ENCODE measurements around the gene HCRTR1. TPM values are rescaled to one million over a fixed set of nuclear protein-coding genes. Genes with fewer than 3 reads are reported as not detected.

Gene HCRTR1
- total RNA-seq, 1 experiment from 2014 or later, result not detected

DNA sequence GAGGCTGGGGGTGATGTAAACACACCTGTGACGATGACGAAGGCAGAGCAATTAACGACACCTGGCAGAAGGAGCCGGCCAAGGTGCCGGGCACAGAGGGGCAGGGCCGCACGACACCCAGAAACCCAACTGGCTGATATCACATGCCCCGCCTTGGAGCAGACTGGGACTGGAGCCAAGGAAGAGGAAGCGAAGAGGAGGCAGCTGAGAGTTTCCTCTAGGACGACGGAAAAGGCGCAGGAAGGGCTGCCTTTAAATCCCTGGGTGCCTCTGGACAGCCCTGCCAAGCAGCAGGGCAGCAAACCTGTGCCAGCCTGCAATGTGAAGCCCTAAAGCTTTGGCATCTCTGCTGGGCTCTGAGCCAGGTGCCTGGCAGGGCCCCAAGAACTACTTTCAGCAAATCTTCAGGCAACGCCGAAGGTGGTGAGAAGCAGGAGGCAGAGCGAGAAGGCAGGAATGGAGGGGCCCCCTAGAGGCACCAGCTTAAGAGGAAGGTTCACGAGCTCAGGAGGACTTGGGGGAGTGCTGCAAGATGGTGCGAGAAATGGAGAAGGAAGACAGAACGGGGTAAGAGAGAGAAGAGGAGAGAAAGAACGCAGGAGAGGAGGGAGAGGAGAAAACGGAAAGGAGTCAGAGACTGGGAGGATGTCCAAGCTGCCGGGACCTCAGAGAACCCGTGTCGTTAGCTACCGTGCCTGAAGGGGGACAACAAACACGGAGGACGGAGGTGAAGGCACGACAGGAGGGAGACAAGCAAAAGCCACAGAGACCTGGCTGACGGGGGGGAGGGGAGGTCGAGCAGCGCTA lies 52.5 kb downstream of the HCRTR1 start:
- DNase-seq (ENCODE audit: low read depth, low spot score), result no peak
- in situ Hi-C loops (cut with HindIII; ENCODE audit: low pct_unique_long_range_greater_than_20kb, low sequenced_read_pairs), result no loop called here

DNA sequence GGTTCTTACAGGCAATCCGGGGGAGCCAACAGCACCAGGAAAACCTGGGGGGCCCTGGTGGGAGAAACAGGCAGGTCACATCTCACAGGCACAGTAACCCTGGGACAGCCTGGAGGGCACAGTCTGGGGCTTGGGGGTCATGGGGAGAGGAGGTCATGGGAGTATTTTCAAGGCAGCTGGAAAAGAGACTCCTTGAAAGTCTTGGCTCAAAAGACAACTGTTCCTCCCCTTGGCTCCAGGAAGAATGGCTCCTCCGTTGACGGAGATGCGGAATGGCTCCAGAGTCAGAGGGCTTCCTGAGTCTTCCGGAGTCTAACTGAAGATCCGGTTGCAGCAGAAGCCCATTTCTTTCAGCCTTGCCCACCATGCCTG lies 53.1 kb downstream of the HCRTR1 start:
- DNase-seq (ENCODE audit: low read depth, low spot score), result no peak
- in situ Hi-C loops (cut with HindIII; ENCODE audit: low pct_unique_long_range_greater_than_20kb, low sequenced_read_pairs), result no loop called here

GRCh38 chr1:31671147-31671546 lies 53.7 kb downstream of the HCRTR1 start:
- in situ Hi-C loops (cut with HindIII; ENCODE audit: low pct_unique_long_range_greater_than_20kb, low sequenced_read_pairs), result no loop called here
- DNase-seq (ENCODE audit: low read depth, low spot score), result no peak

DNA sequence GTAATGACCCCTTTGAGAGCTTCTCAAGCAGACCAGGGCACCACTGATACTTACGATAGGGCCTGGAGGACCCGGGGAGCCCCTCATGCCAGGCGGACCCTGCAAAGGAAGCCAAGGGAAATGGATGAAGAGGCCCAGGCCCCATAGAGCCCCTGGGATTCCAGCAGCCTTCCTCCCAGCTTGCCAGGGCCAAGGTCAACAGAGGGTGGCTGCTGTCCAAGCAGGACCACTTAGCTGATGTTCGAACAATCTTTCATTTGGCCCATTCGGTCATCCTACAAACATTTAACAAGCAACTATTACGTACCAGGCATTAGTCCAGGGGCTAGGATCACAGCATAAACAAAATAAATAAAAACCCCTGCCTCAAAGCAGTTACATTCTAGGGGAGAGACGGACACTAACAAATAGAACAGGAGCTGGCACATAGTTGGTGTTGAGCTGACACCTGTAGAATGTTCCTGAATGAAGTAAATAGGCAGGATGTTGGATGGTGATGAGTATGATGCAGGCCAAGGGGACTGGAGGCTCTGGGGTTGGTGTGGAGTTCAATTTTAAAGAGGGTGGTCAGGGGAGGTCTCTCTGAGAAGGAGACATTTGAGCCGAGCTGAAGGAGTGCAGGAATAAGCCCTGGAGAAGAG lies 54.2 kb downstream of the HCRTR1 start:
- in situ Hi-C loops (cut with HindIII; ENCODE audit: low pct_unique_long_range_greater_than_20kb, low sequenced_read_pairs), result no loop called here
- DNase-seq (ENCODE audit: low read depth, low spot score), result no peak

DNA sequence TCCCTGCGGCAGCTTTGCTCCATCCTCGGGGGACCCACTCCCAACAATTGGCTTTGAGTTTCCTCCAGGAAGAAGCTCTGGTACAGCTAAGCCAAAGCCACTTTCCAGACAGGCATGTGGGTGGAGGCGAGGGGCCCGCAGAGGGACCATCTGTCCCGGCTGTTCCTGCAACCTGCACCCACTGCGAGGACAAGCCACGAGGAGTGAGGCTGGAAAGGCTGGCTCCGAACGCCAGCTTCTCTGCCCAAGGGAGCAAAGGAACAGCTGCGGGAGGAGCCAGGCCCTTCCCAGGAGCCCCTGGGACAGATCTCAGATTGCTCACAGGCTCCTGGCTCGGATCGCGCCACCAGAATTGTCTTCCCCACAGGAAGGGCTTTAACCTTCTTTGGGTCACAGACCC lies 55.5 kb downstream of the HCRTR1 start:
- in situ Hi-C loops (cut with HindIII; ENCODE audit: low pct_unique_long_range_greater_than_20kb, low sequenced_read_pairs), result no loop called here
- DNase-seq (ENCODE audit: low read depth, low spot score), result no peak

- in situ Hi-C loops (cut with HindIII; ENCODE audit: low pct_unique_long_range_greater_than_20kb, low sequenced_read_pairs), result no loop called here
- no peak for DNase-seq (ENCODE audit: low read depth, low spot score)
Observed at GRCh38 chr1:31673433-31673832, 55.9 kb downstream of the HCRTR1 start.

DNA sequence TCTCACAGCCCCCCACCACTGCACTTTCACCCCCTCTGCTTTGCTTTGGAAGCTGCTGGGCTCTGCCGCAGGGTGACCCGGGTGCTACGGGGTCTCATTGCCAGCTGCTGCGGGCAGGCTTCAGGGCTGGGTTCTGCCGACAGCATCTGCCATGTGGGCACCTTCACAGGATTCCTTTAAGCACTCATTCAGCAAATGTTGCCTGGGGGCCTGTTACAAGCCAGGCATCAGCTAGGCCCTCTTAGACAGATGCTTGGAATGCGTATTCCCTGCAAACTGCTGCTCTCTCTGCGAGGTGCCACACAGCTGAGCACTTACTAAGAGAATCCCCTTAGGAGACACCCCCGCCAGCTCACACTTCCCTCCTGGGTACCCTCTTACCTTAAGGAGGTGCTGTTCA lies 57.1 kb downstream of the HCRTR1 start:
- DNase-seq (ENCODE audit: low read depth, low spot score), result no peak
- in situ Hi-C loops (cut with HindIII; ENCODE audit: low pct_unique_long_range_greater_than_20kb, low sequenced_read_pairs), result no loop called here

DNA sequence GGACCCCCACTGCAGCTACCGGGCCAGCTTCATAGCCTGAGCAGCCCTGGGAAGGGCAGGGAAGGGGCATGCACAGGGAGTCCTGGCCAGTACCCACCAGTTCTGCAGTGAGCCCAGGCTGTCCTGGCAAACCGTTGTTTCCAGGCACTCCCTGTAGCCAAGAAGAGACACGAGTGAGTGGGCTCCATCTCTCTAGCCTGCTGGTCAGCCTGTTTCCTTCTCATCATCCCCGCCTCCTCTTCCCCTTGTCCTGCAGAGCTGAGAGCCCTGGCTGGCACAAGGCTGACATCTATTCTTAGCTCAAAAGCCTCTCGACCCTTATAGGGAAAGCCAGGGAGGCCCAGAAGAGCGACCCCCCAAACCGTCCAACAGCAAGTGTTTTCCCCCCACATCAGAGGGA lies 57.7 kb downstream of the HCRTR1 start:
- in situ Hi-C loops (cut with HindIII; ENCODE audit: low pct_unique_long_range_greater_than_20kb, low sequenced_read_pairs), result no loop called here
- no peak for DNase-seq (ENCODE audit: low read depth, low spot score)

- DNase-seq (ENCODE audit: low read depth, low spot score), result no peak
- in situ Hi-C loops (cut with HindIII; ENCODE audit: low pct_unique_long_range_greater_than_20kb, low sequenced_read_pairs), result no loop called here
Observed at GRCh38 chr1:31675756-31676155, 58.3 kb downstream of the HCRTR1 start.

Other genes starting within 250 kb of the HCRTR1 start
- not detected in 2 replicates for gene FABP3, start 244.6 kb upstream of the HCRTR1 start, total RNA-seq (2014; rRNA removed; shearing (Covaris generic))
- 6.6 and 8.1 TPM in 2 replicates for gene SERINC2, start 204.5 kb upstream of the HCRTR1 start, total RNA-seq (2014; rRNA removed; shearing (Covaris generic))
- gene TINAGL1, start 41.2 kb upstream of the HCRTR1 start, total RNA-seq (2014; rRNA removed; shearing (Covaris generic)), result 0.13 TPM in 1 of 2 replicates, not detected in the other
- gene PEF1, start 27.2 kb downstream of the HCRTR1 start, total RNA-seq (2014; rRNA removed; shearing (Covaris generic)), result 45.7 and 49.4 TPM in 2 replicates
- gene COL16A1, start 86.3 kb downstream of the HCRTR1 start, total RNA-seq (2014; rRNA removed; shearing (Covaris generic)), result 5.6 and 6.7 TPM in 2 replicates
- gene ADGRB2, start 146.7 kb downstream of the HCRTR1 start, total RNA-seq (2014; rRNA removed; shearing (Covaris generic)), result 4.2 and 4.4 TPM in 2 replicates
- gene SPOCD1, start 198.3 kb downstream of the HCRTR1 start, total RNA-seq (2014; rRNA removed; shearing (Covaris generic)), result 1.4 and 1.5 TPM in 2 replicates